Coronary artery (tissue), 2 donors: ENCODE data around the gene CELF2.
A peak's percentile ranks its signal among the peaks of the same experiment; 100 is the strongest.

Experiments
- DNase-seq: peaks from one replicate; pipeline ENCODE4 v3.0.0-alpha.2; 2017; ENCODE audit warnings: low spot score
- H3K27ac ChIP-seq, 2 donors: fragments of 200-600 bp; sonication (generic); one replicate each; pipeline ENCODE4 v1.5.1; 2016 to 2019
- H3K4me3 ChIP-seq: fragments of 200-600 bp; sonication (generic); 2 replicates; pipeline ENCODE4 v1.5.1; 2016; ENCODE audit warnings: mild to moderate bottlenecking, moderate library complexity
- TF ChIP-seq, protein P1 (sequence below): fragments of 200-600 bp; sonication (generic); IDR thresholded peaks from one replicate; pipeline ENCODE4 v1.5.1; 2019; ENCODE audit warnings: antibody characterized with exemption

CELF2 gene

DNA sequence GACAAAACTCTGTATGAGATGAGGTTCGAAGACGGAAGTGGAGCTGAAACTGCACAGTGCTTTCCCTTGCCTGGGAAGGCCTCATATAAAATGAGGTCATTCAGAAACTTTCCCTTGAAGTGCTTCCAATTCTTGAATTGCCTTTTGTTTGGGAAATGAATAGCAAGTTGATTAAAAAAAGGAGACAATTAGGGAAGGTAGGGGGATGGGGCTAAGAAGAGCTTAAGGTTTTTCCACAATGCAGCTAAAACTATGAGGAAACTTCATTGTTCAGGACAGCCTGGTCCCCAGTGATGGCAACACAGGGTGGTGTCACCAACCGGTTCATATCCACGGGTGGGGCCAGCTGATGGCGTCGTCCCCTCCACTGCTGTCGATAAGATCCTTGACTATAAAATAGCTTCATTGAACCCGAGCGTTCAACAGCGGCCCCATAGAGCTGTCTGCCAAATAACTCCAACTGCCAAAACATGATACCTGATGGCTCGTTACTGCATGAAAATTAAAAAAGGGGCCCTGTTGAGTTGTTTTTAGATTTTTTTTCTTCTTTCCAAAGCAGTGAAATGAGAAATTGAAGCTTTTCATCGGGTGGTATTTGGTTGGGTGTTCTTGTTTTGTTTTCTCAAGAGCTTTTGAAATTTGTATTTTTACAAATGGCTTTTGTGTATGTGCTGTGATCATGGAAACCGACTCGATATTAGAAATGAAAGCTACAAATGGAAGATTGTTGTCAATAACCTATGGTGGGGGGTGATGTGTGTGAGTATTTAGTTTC is 2.8 kb upstream of the CELF2 start:
- peak overlapping the region in 1 of 2 donors; percentile 22 for H3K27ac ChIP-seq
- H3K4me3 ChIP-seq = no peak overlapping the region
- TF ChIP-seq, protein P1, sequence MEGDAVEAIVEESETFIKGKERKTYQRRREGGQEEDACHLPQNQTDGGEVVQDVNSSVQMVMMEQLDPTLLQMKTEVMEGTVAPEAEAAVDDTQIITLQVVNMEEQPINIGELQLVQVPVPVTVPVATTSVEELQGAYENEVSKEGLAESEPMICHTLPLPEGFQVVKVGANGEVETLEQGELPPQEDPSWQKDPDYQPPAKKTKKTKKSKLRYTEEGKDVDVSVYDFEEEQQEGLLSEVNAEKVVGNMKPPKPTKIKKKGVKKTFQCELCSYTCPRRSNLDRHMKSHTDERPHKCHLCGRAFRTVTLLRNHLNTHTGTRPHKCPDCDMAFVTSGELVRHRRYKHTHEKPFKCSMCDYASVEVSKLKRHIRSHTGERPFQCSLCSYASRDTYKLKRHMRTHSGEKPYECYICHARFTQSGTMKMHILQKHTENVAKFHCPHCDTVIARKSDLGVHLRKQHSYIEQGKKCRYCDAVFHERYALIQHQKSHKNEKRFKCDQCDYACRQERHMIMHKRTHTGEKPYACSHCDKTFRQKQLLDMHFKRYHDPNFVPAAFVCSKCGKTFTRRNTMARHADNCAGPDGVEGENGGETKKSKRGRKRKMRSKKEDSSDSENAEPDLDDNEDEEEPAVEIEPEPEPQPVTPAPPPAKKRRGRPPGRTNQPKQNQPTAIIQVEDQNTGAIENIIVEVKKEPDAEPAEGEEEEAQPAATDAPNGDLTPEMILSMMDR = no peak
- no peak for DNase-seq

GRCh38 chr10:11015446-11015934 is 2.2 kb upstream of the CELF2 start:
- H3K4me3 ChIP-seq = no peak overlapping the region
- TF ChIP-seq, protein P1 = no peak
- H3K27ac ChIP-seq = no peak overlapping the region
- DNase-seq = no peak

GRCh38 chr10:11017000-11017569 is 587 bp upstream of the CELF2 start:
- TF ChIP-seq, protein P1 = no peak
- peak overlapping the region; percentile 87 for H3K4me3 ChIP-seq
- peak overlapping the region; percentile 51 to 88 for H3K27ac ChIP-seq
- no peak for DNase-seq

- H3K27ac ChIP-seq = peak overlapping the region; percentile 84 to 88
- TF ChIP-seq, protein P1 = no peak
- DNase-seq = no peak
- peak overlapping the region; percentile 87 for H3K4me3 ChIP-seq
Measured at GRCh38 chr10:11018432-11018841, 765 bp downstream of the CELF2 start.

GRCh38 chr10:11018855-11019631 is 1.4 kb downstream of the CELF2 start:
- H3K4me3 ChIP-seq = peak overlapping the region; percentile 87
- H3K27ac ChIP-seq = peak overlapping the region; percentile 84 to 88
- TF ChIP-seq, protein P1 = no peak

GRCh38 chr10:11019724-11020547 is 2.3 kb downstream of the CELF2 start:
- peak overlapping the region; percentile 87 for H3K4me3 ChIP-seq
- no peak overlapping the region for H3K27ac ChIP-seq
- TF ChIP-seq, protein P1 = no peak
- no peak for DNase-seq

More at GRCh38 chr10:11018855-11019631, 1.4 kb downstream of the CELF2 start:
- DNase-seq = no peak
